ENCODE data around the gene TMPRSS9.

DNA sequence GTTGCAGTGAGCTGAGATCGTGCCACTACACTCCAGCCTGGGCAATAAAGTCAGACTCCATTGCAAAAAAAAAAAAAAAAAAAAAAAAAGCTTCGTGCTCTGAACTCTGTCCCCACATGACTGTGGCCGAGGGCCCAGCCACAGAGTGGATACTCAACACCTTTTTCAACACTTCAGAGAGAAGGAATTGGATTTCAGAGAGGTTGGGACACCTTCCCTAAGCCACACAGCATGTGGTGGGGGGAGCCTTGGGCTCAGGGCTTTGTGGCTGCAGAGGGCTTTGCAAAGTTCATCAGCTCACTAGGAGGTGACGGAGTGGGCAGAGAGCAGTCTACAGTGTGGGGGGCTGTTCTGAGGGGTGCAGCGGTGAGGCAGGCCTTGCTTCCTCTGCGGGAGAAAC lies 41.1 kb upstream of the TMPRSS9 start:
- TF ChIP-seq, protein P1, sequence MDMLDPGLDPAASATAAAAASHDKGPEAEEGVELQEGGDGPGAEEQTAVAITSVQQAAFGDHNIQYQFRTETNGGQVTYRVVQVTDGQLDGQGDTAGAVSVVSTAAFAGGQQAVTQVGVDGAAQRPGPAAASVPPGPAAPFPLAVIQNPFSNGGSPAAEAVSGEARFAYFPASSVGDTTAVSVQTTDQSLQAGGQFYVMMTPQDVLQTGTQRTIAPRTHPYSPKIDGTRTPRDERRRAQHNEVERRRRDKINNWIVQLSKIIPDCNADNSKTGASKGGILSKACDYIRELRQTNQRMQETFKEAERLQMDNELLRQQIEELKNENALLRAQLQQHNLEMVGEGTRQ (CRISPR knock-in tag; IDR thresholded peaks at IDR 0.05), result no peak
- no peak for TF ChIP-seq FOXP1 (CRISPR knock-in tag; IDR thresholded peaks at IDR 0.05; ENCODE audit: borderline replicate concordance)
- TF ChIP-seq, protein P2, sequence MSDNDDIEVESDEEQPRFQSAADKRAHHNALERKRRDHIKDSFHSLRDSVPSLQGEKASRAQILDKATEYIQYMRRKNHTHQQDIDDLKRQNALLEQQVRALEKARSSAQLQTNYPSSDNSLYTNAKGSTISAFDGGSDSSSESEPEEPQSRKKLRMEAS (CRISPR knock-in tag; IDR thresholded peaks at IDR 0.05), result no peak
- TF ChIP-seq, protein P3, sequence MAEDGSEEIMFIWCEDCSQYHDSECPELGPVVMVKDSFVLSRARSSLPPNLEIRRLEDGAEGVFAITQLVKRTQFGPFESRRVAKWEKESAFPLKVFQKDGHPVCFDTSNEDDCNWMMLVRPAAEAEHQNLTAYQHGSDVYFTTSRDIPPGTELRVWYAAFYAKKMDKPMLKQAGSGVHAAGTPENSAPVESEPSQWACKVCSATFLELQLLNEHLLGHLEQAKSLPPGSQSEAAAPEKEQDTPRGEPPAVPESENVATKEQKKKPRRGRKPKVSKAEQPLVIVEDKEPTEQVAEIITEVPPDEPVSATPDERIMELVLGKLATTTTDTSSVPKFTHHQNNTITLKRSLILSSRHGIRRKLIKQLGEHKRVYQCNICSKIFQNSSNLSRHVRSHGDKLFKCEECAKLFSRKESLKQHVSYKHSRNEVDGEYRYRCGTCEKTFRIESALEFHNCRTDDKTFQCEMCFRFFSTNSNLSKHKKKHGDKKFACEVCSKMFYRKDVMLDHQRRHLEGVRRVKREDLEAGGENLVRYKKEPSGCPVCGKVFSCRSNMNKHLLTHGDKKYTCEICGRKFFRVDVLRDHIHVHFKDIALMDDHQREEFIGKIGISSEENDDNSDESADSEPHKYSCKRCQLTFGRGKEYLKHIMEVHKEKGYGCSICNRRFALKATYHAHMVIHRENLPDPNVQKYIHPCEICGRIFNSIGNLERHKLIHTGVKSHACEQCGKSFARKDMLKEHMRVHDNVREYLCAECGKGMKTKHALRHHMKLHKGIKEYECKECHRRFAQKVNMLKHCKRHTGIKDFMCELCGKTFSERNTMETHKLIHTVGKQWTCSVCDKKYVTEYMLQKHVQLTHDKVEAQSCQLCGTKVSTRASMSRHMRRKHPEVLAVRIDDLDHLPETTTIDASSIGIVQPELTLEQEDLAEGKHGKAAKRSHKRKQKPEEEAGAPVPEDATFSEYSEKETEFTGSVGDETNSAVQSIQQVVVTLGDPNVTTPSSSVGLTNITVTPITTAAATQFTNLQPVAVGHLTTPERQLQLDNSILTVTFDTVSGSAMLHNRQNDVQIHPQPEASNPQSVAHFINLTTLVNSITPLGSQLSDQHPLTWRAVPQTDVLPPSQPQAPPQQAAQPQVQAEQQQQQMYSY (CRISPR knock-in tag; IDR thresholded peaks at IDR 0.05), result no peak
- no peak for TF ChIP-seq RELA (CRISPR knock-in tag; IDR thresholded peaks at IDR 0.05; ENCODE audit: borderline replicate concordance)
- no peak for TF ChIP-seq ZNF317 (CRISPR knock-in tag; IDR thresholded peaks at IDR 0.05; ENCODE audit: borderline replicate concordance, low read depth)
- TF ChIP-seq, protein P4, sequence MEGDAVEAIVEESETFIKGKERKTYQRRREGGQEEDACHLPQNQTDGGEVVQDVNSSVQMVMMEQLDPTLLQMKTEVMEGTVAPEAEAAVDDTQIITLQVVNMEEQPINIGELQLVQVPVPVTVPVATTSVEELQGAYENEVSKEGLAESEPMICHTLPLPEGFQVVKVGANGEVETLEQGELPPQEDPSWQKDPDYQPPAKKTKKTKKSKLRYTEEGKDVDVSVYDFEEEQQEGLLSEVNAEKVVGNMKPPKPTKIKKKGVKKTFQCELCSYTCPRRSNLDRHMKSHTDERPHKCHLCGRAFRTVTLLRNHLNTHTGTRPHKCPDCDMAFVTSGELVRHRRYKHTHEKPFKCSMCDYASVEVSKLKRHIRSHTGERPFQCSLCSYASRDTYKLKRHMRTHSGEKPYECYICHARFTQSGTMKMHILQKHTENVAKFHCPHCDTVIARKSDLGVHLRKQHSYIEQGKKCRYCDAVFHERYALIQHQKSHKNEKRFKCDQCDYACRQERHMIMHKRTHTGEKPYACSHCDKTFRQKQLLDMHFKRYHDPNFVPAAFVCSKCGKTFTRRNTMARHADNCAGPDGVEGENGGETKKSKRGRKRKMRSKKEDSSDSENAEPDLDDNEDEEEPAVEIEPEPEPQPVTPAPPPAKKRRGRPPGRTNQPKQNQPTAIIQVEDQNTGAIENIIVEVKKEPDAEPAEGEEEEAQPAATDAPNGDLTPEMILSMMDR (IDR thresholded peaks at IDR 0.05), result no peak

Data from WTC11 (cell line).